Measurements from ENCODE around the gene SHISAL1.

- TF ChIP-seq, protein P1, sequence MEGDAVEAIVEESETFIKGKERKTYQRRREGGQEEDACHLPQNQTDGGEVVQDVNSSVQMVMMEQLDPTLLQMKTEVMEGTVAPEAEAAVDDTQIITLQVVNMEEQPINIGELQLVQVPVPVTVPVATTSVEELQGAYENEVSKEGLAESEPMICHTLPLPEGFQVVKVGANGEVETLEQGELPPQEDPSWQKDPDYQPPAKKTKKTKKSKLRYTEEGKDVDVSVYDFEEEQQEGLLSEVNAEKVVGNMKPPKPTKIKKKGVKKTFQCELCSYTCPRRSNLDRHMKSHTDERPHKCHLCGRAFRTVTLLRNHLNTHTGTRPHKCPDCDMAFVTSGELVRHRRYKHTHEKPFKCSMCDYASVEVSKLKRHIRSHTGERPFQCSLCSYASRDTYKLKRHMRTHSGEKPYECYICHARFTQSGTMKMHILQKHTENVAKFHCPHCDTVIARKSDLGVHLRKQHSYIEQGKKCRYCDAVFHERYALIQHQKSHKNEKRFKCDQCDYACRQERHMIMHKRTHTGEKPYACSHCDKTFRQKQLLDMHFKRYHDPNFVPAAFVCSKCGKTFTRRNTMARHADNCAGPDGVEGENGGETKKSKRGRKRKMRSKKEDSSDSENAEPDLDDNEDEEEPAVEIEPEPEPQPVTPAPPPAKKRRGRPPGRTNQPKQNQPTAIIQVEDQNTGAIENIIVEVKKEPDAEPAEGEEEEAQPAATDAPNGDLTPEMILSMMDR (IDR thresholded peaks at IDR 0.05), result no peak
- no peak for TF ChIP-seq POLR2A (IDR thresholded peaks at IDR 0.05)
Measured at GRCh38 chr22:44289414-44290171, 23.2 kb downstream of the SHISAL1 start.

Measured in ovary (tissue), 3 donors.